GM15510 (cell line): ENCODE measurements around the gene KCNIP1.

Experiments
- POLR2A ChIP-seq: IDR thresholded peaks from 3 replicates; pipeline ENCODE4 v1.6.1; 2011; ENCODE audit warnings: borderline replicate concordance; ENCODE audit not compliant: insufficient read length; ENCODE audit errors: extremely low read depth

The KCNIP1 gene

DNA sequence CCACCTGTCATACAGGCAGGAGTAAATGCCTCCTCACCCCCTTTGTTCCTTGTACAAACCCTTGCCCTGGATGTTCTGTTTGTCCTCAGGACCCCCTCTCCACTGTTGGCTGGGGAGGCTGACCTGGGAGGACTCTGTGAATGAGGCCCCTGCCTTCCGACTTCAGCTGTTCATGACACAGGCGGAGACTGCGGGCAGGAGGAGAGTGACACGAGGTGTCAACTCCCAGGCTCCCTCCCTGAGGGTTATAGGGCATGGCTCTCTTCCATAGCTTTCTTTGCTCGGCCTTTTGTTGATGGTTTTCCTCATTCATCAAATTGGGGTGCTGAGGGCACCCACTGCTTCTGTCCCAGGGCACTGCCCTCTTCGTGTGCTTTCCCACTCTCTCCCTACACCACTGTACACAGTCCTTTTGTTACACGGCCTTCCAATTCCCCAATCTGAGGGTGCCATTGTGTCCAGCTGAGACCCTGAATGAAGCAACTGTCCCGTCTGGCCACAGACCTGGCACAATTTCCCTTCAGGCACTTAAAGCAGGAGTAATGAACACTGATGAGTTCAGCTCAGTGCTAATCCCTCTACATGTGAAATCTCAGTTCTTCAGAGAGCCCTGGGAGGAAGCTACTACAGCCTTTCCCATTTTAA is 33.8 kb downstream of the KCNIP1 start:
- no peak for TF ChIP-seq POLR2A

DNA sequence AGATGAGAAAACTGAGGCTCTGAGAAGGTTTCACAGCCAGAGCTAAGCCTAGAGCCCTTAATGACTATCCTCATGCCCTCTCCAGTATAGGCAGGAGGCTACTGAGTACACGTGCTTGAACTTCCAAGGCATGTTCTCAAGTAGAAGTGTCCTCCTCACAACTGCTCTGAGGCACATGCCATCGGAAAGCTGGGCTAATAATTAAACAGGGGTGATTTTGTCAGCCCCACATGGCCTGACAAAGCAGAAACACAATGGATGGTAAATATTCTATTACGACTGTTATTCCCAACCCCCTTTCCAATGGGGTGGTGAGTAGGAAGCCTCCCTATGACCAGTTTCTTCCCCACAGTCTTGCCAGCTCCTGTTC is 34.3 kb downstream of the KCNIP1 start:
- TF ChIP-seq POLR2A, result no peak

DNA sequence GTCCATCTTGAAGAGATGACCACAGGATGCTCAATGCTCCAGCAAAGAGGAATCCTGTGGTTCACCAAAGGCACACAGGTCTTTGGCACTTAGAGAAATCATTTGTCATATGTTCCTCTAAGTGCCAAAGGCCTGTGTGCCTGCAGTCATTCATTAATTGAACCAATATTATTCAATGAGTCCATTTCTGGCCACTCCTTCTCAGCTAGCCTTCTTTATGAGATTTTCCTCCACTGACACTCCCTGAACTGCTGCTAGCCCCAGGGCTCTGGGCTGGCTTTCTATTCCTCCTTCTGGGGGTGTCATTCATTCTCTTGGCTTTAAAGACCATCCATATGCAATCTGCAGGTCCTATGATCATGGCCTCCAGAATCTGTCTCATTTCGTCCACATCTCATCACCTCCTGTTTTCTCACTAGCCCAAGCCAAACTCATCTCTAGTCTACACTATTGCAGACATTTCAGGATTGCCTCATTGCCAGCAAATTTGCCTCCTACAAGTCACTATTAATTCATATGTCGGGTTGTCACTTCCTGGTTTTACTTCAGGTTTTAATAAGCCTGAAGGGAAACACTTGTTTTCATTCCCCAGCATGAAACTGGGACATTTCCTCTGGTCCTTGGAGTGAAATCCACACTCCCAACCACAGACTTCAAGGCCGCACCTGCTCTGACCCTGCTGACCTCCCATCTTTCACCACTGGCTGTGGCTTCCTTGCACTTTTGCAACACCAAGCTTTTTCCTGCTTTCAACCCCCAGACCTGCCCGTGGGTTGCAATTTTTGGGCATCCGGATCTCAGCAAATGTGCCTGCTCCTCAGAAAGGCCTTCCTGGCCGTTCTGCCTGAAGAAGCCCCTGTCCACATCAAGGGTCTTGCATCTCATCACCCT is 35.1 kb downstream of the KCNIP1 start:
- TF ChIP-seq POLR2A, result no peak

DNA sequence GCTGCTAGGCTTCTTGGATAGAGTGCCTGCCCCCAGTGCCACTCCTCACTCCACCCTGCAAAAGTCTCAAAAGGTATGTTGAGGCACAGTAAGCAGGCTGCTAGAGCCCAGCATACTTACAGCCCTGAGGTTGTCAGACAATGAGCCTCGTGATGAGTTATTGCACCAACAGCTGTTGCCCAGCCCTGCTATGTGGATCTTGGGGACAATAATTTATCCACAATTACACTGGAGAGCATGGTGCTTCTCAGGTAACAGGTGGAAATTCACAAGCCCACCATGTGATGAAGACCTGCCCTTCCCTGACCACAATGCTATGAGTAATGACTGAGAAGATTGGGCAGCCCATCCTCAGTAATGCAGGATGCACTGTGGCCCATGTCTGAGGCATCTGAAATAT is 36.5 kb downstream of the KCNIP1 start:
- no peak for TF ChIP-seq POLR2A

DNA sequence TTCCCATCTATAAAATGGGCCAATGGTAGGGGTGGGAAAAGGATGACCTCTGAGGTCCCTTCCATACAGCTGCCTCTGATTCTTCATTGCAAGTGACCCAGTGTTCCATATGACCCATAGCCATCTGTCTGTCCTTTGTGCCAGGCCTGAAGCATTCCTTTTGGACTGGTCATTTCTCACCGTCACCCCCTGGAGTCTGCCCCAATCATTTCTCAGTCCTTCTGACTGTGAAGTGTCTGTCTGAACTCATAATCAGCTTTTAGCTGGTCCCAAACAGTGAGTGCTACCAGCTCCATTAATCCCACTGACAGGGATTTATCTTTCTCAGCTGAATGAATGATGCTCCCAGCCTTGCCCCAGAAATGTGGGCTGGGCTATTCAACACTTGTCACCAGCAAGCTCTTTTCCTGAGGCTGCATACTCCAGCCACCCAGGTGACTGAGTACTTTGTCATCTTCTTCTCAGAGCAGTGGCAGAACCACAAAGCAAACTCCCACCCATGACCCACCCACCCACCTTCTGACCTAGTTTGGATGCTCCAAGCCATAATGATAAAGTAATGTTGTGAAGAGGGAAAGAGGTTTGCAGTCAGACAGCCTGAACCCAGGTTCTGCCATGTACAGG is 37.4 kb downstream of the KCNIP1 start:
- no peak for TF ChIP-seq POLR2A

DNA sequence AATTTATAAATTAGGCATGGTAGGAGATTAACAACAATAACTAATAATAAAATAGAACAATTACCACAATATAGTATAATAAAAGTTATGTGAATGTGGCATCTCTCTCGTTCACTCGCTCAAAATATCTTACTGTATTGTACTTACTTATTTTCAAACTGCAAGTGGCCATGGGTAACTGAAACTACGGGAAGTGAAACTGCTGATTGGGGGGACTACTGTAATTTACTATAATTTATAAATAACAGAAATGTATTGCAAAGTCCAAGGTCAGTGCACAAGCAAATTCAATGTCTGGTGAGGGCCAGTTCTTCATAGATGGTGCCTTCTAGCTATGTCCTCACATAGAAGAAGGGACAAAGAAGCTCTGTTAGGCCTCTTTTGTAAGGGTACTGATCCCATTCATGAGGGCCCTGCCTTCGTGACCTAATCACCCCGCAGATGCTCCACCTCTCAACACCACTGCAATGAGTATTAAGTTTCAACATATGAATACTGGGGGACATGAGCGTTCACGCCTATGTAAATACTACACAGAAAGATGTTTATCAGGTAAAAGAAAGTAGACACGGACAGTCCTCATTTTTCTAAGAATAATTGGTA is 39.0 kb downstream of the KCNIP1 start:
- TF ChIP-seq POLR2A, result no peak

DNA sequence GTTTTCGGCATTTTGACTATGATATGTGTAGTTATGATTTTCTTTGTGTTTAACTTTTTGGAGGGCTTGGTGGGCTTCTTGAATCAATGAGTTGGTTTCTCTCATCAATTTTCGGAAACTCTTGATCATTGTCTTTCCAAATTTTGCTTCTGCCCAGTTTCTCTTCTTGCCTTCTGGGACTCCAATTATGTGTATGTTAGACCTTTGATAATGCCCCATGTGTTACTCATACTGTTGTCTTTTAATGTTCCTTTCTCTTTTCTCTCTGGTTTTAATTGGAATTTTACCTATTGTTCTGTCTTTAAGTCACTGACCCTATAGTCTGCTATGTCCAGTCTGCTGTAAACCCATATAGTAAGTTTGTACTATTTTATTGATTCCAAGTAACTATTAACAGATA is 41.5 kb downstream of the KCNIP1 start:
- TF ChIP-seq POLR2A, result no peak

DNA sequence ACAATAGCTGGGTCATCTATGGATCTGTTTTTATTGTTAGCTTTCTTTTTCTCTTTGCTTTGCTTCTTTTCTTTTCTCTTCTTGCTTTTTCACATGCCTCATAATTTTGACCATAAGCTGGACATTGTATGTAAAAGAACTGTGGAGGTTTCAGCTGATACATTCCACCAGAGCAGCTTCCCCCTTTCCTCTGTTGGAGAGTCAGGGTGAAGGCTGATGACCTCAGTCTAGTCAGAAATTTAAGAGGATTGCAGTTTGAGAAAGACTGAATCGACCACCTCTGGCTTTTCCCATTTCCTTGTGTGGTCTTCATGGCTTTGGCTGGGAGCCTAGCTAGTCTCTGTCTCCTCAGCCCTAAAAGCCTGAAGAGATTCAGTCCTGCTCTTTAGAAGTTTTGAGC is 42.0 kb downstream of the KCNIP1 start:
- TF ChIP-seq POLR2A, result no peak

DNA sequence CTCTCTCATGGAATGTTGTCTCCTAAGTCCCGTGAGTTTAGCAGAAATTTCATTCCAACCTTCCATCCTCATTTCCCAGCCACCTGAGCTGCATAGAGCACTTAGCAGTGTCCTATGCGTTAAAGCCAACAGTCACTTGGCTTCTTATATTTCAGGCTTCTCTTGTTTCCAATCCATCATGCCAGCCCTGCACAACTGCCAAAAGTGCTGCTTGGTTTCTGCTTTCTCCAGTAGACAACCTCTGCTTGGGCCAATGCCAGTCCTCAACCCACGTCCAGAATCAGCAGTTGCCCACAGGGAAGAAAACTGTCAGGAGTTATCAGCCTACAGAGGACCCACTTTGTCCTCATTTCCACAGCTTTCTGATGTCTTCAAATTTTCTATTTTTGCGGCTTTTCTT is 42.5 kb downstream of the KCNIP1 start:
- TF ChIP-seq POLR2A, result no peak

DNA sequence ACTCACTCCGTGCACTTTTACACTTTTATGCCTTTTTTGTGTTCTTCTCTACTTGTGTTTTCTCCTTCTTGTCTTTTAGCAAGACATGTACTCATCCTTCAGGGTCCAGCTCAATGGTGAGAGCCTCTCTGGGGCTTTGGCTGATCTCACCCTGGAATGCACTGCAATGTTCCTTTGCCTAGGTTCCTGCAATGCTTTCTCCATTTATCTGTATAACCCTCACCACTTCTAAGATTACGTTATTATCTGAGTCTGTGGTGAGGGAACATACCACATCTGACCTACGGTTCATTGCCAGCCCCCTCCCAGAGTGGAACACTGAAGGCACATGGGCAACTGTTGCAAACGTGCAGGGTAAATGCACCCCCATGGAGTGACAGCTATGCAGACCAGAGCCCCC is 47.3 kb downstream of the KCNIP1 start:
- no peak for TF ChIP-seq POLR2A

DNA sequence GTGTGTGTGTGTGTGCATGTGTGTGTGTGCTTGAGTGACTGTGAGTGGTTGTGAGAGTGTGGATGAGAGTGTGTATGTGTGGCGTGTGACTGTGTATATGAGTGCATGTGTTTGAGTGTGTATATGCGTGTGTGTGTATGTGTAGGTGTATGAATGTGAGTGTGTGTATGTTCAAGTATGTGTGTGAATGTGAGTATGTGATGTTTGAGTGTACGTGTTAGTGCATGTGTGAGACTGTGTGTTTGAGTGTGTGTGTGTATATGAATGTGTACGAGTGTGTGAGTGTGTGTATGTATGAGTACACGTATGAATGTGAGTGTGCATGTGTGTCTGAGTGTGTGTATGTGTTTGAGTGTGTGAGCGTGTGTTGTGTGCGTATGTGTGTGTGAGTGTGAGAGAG is 47.8 kb downstream of the KCNIP1 start:
- TF ChIP-seq POLR2A, result no peak

DNA sequence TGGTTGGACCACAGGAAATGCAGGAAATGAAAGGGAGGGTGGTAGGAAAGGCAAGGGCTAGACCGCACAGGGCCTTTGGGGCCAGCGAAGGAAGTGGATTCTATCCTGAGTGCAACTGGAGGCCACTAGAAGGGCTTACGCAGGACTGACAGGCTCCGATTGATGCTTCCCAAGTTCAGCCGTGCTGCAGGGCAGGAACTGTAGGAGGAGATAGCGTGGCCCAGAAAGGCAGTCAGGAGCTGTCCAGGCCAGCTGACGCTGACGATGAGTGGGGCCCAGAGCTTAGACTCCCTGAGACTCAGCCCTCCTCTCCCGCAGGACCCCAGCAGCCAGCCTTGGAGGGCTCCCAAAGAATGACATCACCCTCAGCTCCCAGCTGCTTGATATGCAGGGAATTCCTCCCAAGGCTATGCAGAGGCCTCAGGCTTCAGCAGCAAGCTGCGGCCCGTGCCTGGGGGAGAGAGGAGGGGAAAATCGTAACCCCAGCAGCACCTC is 48.8 kb downstream of the KCNIP1 start:
- no peak for TF ChIP-seq POLR2A

DNA sequence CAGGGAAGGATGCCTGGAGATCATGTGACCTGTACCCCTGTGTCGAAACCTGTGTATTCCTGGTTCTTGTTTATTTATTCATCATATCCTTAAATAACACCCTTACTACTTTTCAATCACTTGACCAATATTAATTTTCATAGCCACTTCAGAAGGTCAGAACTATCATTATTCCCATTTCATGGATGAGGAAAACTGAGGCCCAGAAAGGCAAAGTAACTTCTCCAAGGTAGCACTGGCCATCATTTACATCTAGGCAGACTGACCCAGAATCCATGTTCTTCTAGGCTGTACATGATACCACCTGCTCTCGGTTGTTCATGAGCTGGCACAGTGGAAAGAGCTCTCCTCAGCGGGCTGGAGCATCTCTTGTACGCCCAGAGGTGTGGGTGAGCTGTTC is 49.4 kb downstream of the KCNIP1 start:
- no peak for TF ChIP-seq POLR2A

DNA sequence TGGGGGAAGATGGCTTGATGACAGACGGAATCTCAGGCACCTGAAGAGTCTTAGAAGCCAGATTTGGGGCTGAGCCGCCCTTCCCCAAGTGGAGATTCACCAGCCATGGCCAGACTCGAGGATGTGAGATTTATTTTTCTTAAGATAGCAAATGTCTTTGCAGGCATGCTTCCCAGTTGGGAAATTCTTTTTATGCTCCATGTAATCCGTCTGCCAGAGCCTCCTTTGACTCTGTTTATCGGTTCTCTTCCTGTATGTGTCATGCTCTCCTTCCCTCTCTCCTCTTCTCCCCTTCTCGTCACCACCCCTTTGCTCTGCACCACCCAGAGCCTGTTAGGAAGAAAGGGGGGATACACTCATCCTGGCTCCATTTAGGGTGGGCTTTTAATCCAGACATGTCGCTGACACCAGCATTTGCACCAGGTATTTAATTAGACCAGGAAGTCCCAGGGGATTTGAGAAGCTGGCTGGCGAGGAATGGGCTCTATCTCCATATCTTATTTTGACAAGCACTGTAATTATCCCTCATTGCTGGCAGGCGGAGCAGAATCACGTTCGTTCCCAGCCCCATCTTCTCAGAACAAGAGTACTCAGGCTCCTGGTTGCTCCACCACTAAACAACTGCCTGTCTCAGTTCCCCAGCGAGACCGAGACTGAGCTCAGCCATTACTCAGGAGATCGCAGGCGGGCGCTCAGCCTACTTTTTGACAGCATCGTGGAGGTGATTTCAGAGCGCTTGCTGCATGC is 50.9 kb downstream of the KCNIP1 start:
- TF ChIP-seq POLR2A, result no peak
